Spleen (tissue), 7 donors: ENCODE data around the gene FAM240A.
"Not testable (repeated sequence)": the region's sequence is repeated elsewhere in the genome, so short reads cannot be mapped to it uniquely, and the experiment has no call there.

Experiments
- POLR2A ChIP-seq, 3 donors: fragments of 450-650 bp; IDR thresholded peaks; one replicate each; pipeline ENCODE4 v1.5.1; 2017; ENCODE audit warnings: antibody characterized with exemption in 3 of 3, mild to moderate bottlenecking in 1 of 3
- TF ChIP-seq, protein P1 (sequence below), 11 experiments: fragments of 200-600 bp in 7 of 11; fragments of 450-650 bp in 4 of 11; sonication (generic) in 4 of 11; IDR thresholded peaks in 8 of 11; conservative IDR thresholded peaks in 3 of 11; 1 replicate in 7 of 11; 2 replicates in 4 of 11; pipeline versions ENCODE4 v1.4.0 to v1.8.0; 2016 to 2021; ENCODE audit warnings: antibody characterized with exemption in 11 of 11, inconsistent platforms in 4 of 11, mild to moderate bottlenecking in 1 of 11
- donor health status: DM: no; HTN: no; CAD: no; lungs with moderate emphysema.
- donor health status: DM: no; HTN: no; CAD: no.
- donor health status: DM: no; HTN: no; CAD: no.

GRCh38 chr3:46577580-46578249, 34.6 kb upstream of the FAM240A start:
- TF ChIP-seq, protein P1, sequence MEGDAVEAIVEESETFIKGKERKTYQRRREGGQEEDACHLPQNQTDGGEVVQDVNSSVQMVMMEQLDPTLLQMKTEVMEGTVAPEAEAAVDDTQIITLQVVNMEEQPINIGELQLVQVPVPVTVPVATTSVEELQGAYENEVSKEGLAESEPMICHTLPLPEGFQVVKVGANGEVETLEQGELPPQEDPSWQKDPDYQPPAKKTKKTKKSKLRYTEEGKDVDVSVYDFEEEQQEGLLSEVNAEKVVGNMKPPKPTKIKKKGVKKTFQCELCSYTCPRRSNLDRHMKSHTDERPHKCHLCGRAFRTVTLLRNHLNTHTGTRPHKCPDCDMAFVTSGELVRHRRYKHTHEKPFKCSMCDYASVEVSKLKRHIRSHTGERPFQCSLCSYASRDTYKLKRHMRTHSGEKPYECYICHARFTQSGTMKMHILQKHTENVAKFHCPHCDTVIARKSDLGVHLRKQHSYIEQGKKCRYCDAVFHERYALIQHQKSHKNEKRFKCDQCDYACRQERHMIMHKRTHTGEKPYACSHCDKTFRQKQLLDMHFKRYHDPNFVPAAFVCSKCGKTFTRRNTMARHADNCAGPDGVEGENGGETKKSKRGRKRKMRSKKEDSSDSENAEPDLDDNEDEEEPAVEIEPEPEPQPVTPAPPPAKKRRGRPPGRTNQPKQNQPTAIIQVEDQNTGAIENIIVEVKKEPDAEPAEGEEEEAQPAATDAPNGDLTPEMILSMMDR (IDR thresholded peaks at IDR 0.05 in 8 of 11, conservative IDR thresholded peaks at IDR 0.05 in 3 of 11), result not testable (repeated sequence)
- not testable (repeated sequence) for TF ChIP-seq POLR2A (IDR thresholded peaks at IDR 0.05)
